Activated T-cell treated with anti-CD3 and anti-CD28 coated beads, Interleukin-2, amount 50 U/mL, for 72 hours (primary cell): ENCODE data around the gene KRT76. TPM values are rescaled to one million over a fixed set of nuclear protein-coding genes. Genes with fewer than 3 reads are reported as not detected.

Source experiments
- ATAC-seq, 2 donors: fragments of 150-1000 bp; cut with Tn5 transposase; replicated peaks in 1 of 2; 2 replicates each; pipeline ENCODE4 v1.10.0; 2021; ENCODE audit warnings: moderate library complexity in 2 of 2, mild to moderate bottlenecking in 1 of 2
- DNase-seq, 2 donors: peaks; one replicate each; pipeline ENCODE4 v3.0.0; 2021 to 2022; ENCODE audit warnings: mixed read lengths in 1 of 2
- H3K27ac Mint-ChIP-seq: one replicate; pipeline ENCODE4 v1.8.0; 2022; ENCODE audit warnings: mild to moderate bottlenecking, moderate library complexity, mixed read lengths
- H3K27me3 Mint-ChIP-seq: one replicate; pipeline ENCODE4 v1.8.0; 2022; ENCODE audit warnings: low read depth, mixed read lengths
- H3K36me3 Mint-ChIP-seq, 2 donors: one replicate each; pipeline ENCODE4 v1.8.0; 2022; ENCODE audit warnings: mixed read lengths in 2 of 2, mild to moderate bottlenecking in 1 of 2; ENCODE audit not compliant: insufficient read depth in 2 of 2
- H3K4me1 Mint-ChIP-seq: one replicate; pipeline ENCODE4 v1.8.0; 2022; ENCODE audit warnings: low read depth, mixed read lengths
- H3K4me3 Mint-ChIP-seq, 2 donors: one replicate each; pipeline ENCODE4 v1.8.0; 2022; ENCODE audit warnings: mild to moderate bottlenecking in 2 of 2, mixed read lengths in 2 of 2, moderate library complexity in 2 of 2
- H3K9me3 Mint-ChIP-seq, 2 donors: one replicate each; pipeline ENCODE4 v1.8.0; 2022; ENCODE audit warnings: mixed read lengths in 2 of 2
- total RNA-seq, 2 donors: library from RNA; stranded (reverse); gene quantifications; one replicate each; pipeline ENCODE4 v1.2.3, GENCODE V29; 2022

Gene KRT76
- total RNA-seq, 2 donors from 2014 or later = not detected

- ATAC-seq (no peak), DNase-seq (no peak)
- Mint-ChIP-seq H3K36me3 (no peaks in the 10 kb centered on the region), H3K9me3 (no peaks in the 10 kb centered on the region), H3K27me3 (no peaks in the 10 kb centered on the region), H3K27ac (no peak overlapping the region), H3K4me3 (no peak overlapping the region), H3K4me1 (peaks cover 11% of the 10 kb centered on the region)
Observed at GRCh38 chr12:52817699-52818238, 40.6 kb upstream of the KRT76 start.

GRCh38 chr12:52817003-52817698 is 40.0 kb upstream of the KRT76 start:
- no peak for ATAC-seq
- Mint-ChIP-seq H3K4me1 (peaks cover 11% of the 10 kb centered on the region), H3K36me3 (no peaks in the 10 kb centered on the region), H3K27ac (no peak overlapping the region), H3K4me3 (no peak overlapping the region), H3K27me3 (no peaks in the 10 kb centered on the region), H3K9me3 (no peaks in the 10 kb centered on the region)
- DNase-seq = no peak

- Mint-ChIP-seq H3K9me3 (no peaks in the 10 kb centered on the region), H3K27me3 (no peaks in the 10 kb centered on the region), H3K36me3 (no peaks in the 10 kb centered on the region), H3K27ac (no peak overlapping the region), H3K4me1 (peaks cover 11% of the 10 kb centered on the region), H3K4me3 (no peak overlapping the region)
- ATAC-seq = no peak
- DNase-seq = no peak
Observed at GRCh38 chr12:52815676-52816588, 38.8 kb upstream of the KRT76 start.

GRCh38 chr12:52815161-52815560 is 38.0 kb upstream of the KRT76 start:
- Mint-ChIP-seq H3K4me1 (peaks cover 11% of the 10 kb centered on the region), H3K27ac (no peak overlapping the region), H3K27me3 (no peaks in the 10 kb centered on the region), H3K4me3 (no peak overlapping the region), H3K36me3 (no peaks in the 10 kb centered on the region), H3K9me3 (no peaks in the 10 kb centered on the region)
- ATAC-seq (no peak), DNase-seq (no peak)

- DNase-seq = no peak
- H3K4me1 Mint-ChIP-seq = peaks cover 11% of the 10 kb centered on the region
- no peak for ATAC-seq
- H3K36me3 Mint-ChIP-seq = no peaks in the 10 kb centered on the region
- H3K27ac Mint-ChIP-seq = no peak overlapping the region
- H3K9me3 Mint-ChIP-seq = no peaks in the 10 kb centered on the region
- H3K27me3 Mint-ChIP-seq = no peaks in the 10 kb centered on the region
- H3K4me3 Mint-ChIP-seq = no peak overlapping the region
Observed at GRCh38 chr12:52814710-52815155, 37.6 kb upstream of the KRT76 start.

GRCh38 chr12:52813885-52814709 is 37.0 kb upstream of the KRT76 start, which contains the start of gene KRT4:
Gene KRT4, minus strand, starts transcription at chr12:52814116. Its CDS starts 58 bp downstream, at chr12:52814058.
- no peak for DNase-seq
- Mint-ChIP-seq H3K36me3 (no peaks in the 10 kb centered on the region), H3K9me3 (no peaks in the 10 kb centered on the region), H3K27me3 (no peaks in the 10 kb centered on the region), H3K4me1 (peaks cover 11% of the 10 kb centered on the region), H3K4me3 (no peak within 1 kb of the TSS), H3K27ac (no peak within 1 kb of the TSS)
- no peak for ATAC-seq

- Mint-ChIP-seq H3K4me1 (peaks cover 11% of the 10 kb centered on the region), H3K27ac (no peak overlapping the region), H3K36me3 (no peaks in the 10 kb centered on the region), H3K27me3 (no peaks in the 10 kb centered on the region), H3K9me3 (no peaks in the 10 kb centered on the region), H3K4me3 (no peak overlapping the region)
- no peak for DNase-seq
- no peak for ATAC-seq
Observed at GRCh38 chr12:52813203-52813819, 36.2 kb upstream of the KRT76 start.

GRCh38 chr12:52812749-52813148 is 35.6 kb upstream of the KRT76 start:
- Mint-ChIP-seq H3K9me3 (no peaks in the 10 kb centered on the region), H3K27ac (no peak overlapping the region), H3K4me3 (no peak overlapping the region), H3K27me3 (no peaks in the 10 kb centered on the region), H3K4me1 (peaks cover 6% of the 10 kb centered on the region), H3K36me3 (no peaks in the 10 kb centered on the region)
- no peak for ATAC-seq
- DNase-seq = no peak

GRCh38 chr12:52812073-52812400 is 34.9 kb upstream of the KRT76 start:
- Mint-ChIP-seq H3K36me3 (no peaks in the 10 kb centered on the region), H3K4me3 (no peak overlapping the region), H3K4me1 (no peaks in the 10 kb centered on the region), H3K27me3 (no peaks in the 10 kb centered on the region), H3K9me3 (no peaks in the 10 kb centered on the region), H3K27ac (no peak overlapping the region)
- ATAC-seq (no peak), DNase-seq (no peak)

GRCh38 chr12:52811191-52812072 is 34.3 kb upstream of the KRT76 start:
- Mint-ChIP-seq H3K4me1 (no peaks in the 10 kb centered on the region), H3K4me3 (no peak overlapping the region), H3K9me3 (no peaks in the 10 kb centered on the region), H3K27ac (no peak overlapping the region), H3K27me3 (no peaks in the 10 kb centered on the region), H3K36me3 (no peaks in the 10 kb centered on the region)
- ATAC-seq (no peak), DNase-seq (no peak)

- Mint-ChIP-seq H3K27ac (no peak overlapping the region), H3K9me3 (no peaks in the 10 kb centered on the region), H3K4me1 (no peaks in the 10 kb centered on the region), H3K27me3 (no peaks in the 10 kb centered on the region), H3K4me3 (no peak overlapping the region), H3K36me3 (no peaks in the 10 kb centered on the region)
- DNase-seq (no peak), ATAC-seq (no peak)
Observed at GRCh38 chr12:52810554-52810953, 33.4 kb upstream of the KRT76 start.

- no peaks in the 10 kb centered on the region for H3K9me3 Mint-ChIP-seq
- ATAC-seq = no peak
- H3K4me3 Mint-ChIP-seq = no peak overlapping the region
- no peak for DNase-seq
- H3K36me3 Mint-ChIP-seq = no peaks in the 10 kb centered on the region
- no peaks in the 10 kb centered on the region for H3K27me3 Mint-ChIP-seq
- H3K4me1 Mint-ChIP-seq = no peaks in the 10 kb centered on the region
- no peak overlapping the region for H3K27ac Mint-ChIP-seq
Observed at GRCh38 chr12:52809166-52809565, 32.0 kb upstream of the KRT76 start.
